Activated CD8-positive, alpha-beta memory T cell treated with anti-CD3 and anti-CD28 coated beads, Interleukin-2, amount 50 U/mL, for 24 hours (primary cell): ENCODE results near the gene HNF1A.
A peak's percentile ranks its signal among the peaks of the same experiment; 100 is the strongest.
"Not testable (repeated sequence)": the region's sequence is repeated elsewhere in the genome, so short reads cannot be mapped to it uniquely, and the experiment has no call there.

ENCODE experiments used
- DNase-seq: peaks from one replicate; pipeline ENCODE4 v3.0.0-alpha.2; 2020; ENCODE audit errors: extremely low read depth

Gene HNF1A, protein sequence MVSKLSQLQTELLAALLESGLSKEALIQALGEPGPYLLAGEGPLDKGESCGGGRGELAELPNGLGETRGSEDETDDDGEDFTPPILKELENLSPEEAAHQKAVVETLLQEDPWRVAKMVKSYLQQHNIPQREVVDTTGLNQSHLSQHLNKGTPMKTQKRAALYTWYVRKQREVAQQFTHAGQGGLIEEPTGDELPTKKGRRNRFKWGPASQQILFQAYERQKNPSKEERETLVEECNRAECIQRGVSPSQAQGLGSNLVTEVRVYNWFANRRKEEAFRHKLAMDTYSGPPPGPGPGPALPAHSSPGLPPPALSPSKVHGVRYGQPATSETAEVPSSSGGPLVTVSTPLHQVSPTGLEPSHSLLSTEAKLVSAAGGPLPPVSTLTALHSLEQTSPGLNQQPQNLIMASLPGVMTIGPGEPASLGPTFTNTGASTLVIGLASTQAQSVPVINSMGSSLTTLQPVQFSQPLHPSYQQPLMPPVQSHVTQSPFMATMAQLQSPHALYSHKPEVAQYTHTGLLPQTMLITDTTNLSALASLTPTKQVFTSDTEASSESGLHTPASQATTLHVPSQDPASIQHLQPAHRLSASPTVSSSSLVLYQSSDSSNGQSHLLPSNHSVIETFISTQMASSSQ

DNA sequence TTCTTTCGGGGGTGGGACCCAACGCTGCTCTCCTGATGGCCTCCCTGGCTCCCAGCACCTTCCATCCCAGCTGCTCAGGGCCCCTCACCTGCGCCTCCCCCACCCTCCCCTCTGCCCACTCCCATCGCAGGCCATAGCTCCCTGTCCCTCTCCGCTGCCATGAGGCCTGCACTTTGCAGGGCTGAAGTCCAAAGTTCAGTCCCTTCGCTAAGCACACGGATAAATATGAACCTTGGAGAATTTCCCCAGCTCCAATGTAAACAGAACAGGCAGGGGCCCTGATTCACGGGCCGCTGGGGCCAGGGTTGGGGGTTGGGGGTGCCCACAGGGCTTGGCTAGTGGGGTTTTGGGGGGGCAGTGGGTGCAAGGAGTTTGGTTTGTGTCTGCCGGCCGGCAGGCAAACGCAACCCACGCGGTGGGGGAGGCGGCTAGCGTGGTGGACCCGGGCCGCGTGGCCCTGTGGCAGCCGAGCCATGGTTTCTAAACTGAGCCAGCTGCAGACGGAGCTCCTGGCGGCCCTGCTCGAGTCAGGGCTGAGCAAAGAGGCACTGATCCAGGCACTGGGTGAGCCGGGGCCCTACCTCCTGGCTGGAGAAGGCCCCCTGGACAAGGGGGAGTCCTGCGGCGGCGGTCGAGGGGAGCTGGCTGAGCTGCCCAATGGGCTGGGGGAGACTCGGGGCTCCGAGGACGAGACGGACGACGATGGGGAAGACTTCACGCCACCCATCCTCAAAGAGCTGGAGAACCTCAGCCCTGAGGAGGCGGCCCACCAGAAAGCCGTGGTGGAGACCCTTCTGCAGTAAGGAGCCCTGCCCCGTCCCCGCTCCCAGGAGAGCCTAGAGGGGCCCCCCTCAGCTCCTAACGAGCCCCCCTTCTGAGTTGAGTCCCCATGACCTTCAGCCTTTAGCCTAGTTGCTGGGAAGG is at the start of gene HNF1A:
Gene HNF1A, plus strand, starts transcription at position 248 of the 924 bp plus-strand sequence. Its CDS starts 226 bp downstream, at position 474.
- DNase-seq: no peak

DNA sequence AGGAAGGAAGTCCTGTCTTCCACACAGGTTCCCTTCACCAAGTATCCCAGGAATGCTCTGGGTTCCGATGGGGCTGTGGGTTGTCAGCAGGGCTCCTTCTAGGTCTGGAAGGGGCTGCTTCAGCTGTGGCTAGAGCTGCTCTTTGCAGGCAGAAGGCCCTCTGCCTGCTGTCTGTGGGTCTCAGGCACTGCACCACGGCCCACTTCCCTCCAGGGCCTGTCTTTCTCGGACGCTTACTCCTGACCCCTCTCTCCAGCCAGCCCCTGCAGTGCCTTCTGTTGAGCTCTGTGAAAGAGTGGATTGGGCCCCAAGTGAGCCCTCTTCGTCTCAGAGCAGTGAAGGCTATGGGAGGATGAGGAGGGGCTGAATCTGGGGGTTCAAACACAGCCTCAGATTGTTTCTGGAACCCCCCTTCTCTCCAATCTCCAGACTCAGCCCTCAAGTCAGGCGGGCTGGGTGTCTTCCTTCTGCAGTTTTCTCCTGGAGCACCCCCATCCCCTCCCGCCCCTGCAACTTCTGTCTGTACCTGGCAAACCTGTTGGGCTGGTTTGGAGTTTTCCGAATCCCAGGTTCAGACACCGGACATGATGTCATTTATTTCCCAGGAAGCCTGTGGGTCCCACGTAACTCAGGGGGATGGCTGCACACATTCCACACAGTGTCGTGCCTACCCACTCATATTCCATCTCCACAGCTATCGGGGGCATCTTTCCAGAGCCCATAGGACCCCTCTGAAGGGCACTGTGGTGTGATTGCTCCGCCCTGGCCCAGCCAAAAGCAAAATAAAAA is 49.3 kb upstream of the HNF1A start:
- DNase-seq: no peak

DNA sequence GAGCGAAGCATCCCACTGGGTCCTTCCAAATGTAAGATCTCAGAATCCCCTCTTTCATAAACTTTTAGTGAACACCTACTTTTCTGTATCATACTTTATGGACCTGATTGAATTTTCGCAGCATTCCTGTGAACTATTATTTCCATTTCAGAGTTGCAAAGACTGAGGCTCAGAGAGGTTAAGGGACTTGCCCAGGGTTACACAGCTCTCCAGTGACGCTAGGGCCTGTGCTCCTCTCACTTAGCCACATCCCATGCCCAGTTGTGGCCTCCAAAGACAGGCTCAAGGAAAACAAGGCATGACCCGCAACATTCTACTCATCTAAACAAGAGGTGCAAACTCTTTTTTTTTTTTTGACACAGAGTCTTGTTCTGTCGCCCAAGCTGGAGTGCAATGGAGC is 48.3 kb upstream of the HNF1A start:
- DNase-seq: no peak

DNA sequence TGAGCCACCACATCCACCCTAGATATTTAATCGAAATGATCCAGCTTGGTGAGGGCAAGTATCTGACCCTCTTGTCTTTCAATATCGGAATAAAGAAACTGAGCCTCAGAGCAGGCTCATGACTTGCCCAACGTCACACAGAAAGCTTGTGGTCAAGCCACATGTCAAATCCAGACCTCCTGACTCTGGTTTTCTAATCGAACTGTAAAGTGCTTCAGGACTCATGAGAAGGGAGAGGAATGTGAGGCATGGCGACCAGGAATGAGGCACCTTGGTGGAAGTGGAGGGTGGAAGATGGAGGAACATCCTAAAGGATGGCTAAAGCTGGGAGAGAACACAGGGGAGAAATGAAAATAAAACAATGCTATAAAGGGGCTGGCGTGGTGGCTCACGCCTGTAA is 46.3 kb upstream of the HNF1A start:
- no peak for DNase-seq

DNA sequence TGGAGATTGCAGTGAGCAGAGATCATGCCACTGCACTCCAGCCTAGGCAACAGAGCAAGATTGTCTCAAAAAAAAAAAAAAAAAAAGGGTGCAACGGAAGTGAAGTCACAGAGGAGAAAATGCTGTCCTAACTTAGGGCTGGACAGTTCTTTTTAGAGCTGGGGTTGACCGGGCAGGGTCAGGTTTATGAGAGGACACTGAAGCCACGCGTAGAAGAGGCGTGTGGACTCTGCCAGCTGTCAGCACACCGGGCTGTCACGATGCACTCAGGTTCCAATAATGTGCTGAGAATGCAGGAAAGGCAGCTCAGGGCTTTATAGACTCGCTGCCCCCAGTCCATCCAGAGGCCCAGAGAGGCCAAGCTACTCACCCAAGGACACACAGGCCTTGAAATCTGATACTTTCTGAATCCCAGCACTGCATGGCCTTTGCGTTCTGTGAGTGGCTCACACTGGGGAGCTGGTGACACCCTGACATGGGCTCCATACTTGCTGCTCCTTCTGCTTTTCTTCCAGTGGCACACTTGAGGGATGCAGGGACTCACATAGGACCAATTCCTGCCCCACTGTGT is 45.3 kb upstream of the HNF1A start:
- DNase-seq: no peak

DNA sequence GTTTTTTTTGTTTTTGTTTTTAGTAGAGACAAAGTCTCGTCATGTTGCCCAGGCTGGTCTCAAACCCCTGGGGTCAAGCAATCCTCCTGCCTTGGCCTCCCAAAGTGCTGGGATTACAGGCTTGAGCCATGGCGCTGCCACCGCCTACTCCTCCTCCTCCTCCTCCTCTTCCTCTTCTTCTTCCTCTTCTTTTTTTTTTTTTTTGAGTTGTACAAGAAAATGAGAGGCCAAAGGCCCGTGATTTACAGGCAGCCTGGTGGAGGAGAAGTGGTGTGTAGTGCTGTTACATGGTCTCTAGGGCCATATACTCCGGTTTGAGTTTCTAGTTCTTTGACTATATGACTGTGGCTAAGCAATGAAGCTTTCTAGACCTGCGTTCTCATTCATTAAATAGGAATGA is 44.6 kb upstream of the HNF1A start:
- DNase-seq: no peak

DNA sequence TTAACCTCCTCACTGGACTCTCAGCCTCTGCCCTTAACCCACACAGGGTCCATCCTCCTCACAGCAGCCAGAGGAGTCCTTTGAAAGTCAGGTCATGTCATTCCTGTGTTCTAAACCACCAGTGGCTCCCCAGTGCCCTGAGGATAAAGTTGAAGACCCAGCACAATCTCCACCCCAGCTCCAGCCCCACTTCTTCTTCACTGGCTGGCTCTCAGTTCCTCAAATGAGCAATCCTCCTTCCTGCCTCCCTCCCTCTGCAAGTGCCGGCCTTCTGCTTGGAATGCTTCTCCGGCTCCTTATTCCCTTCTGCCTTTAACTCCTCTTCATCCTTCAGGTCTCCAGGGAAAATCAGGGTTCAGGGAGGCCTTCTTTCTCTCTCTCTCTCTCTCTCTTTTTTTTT is 42.1 kb upstream of the HNF1A start:
- DNase-seq: no peak

DNA sequence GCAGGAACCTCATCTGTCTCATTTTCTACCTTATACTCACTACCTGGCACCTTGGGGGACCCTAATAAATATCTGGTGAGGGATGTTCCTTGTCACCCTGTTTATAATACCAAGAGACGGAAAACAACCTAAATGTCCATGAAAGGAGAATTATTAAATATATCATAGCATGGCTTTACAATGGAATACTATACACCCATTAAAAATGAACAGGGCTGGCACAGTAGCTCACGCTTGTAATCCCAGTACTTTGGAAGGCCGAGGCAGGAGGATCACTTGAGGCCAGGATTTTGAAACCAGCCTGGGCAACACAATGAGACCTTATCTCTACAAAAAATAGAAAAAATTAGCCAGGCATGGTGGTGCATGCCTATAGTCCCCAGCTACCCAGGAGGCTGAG is 39.8 kb upstream of the HNF1A start:
- DNase-seq: no peak

DNA sequence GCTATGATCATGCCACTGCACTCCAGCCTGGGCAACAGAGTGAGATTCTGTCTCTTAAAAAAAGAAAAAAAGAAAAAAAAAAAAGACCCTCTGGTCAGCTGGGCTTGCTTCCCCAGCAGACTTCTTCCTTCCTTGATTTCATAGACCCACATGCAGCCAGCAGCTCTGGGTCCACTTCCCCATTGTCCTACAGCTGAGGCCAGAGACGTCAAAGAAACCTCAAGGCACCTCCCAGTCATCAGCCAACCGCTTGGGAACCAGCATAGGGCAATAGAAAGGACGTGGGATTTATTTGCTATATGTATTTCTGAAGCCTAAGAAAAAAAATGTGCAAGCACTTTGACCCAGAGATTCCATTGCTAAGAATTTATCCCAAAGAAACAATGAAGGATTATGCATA is 38.8 kb upstream of the HNF1A start:
- no peak for DNase-seq

DNA sequence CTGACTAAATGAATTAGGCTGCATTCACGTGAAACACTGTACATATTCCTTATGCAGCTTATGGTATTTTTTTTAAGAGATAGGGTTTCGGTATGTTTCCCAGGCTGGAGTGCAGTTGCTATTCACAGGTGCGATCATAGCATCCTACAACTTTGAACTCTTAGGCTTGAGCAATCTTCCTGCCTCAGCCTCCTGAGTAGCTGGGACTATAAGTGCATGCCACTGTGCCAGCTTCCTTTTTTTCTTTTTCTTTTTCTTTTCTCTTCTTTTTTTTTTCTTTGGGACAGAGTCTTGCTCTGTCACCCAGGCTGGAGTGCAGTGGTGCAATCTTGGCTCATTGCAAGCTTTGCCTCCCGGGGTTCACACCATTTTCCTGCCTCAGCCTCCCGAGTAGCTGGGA is 38.3 kb upstream of the HNF1A start:
- DNase-seq: no peak

DNA sequence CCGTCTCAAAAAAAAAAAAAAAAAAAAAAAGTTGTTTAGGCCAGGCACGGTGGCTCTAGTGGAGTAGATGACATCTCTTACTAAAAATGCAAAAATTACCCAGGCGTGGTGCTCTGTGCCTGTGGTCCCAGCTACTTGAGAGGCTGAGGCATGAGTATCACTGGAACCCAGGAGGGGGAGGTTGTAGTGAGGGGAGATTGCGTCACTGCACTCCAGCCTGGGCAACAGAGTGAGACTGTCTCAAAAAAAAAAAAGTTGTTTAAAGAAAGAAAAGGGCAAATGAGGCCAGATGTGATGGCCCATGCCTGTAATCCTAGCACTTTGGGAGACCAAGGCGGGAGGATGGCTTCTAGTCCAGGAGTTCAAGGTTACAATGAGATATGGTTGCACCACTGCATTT is 37.5 kb upstream of the HNF1A start:
- DNase-seq: no peak

DNA sequence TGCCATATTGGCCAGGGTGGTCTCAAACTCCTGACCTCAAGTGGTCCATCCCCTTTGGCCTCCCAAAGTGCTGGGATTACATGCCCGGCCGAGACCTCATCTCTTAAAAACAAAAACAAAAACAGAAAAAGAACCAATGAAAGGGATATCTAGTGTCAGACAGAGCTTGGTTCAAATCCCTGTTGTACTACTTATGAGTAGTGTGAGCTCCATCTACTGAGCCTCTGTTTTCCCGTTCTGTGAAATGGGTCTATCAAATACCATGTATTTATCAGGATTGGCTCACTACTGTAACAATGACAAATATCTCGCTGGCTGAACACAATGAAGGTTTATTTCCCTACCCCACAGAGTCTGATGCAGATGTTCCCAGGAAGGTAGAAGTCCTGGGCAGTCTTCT is 36.9 kb upstream of the HNF1A start:
- DNase-seq: no peak

DNA sequence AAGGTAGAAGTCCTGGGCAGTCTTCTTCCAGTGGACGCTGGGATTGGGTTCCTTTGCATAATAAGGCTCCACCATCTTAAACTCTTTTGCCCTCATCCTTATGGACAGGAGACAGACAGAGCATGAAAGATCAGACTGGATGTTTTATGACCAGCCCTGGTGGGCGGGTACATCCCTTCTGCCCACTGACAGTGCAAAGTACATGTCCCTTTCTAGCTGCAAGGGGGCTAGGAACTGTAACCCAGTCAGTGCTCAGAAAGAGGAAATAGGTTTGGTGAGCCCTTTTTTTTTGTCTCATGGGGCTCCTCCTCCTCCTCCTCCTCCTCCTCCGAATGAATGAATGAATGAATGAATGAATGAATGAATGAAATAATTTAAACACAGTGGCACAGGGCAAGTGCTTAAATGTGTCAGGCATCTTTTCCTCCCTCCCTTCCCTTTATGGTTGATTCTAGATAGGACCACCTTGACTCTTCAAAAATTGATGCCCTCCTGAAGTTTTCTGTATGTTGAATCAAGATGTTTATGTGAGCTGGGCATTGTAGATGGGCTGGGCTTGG is 36.4 kb upstream of the HNF1A start:
- no peak for DNase-seq

DNA sequence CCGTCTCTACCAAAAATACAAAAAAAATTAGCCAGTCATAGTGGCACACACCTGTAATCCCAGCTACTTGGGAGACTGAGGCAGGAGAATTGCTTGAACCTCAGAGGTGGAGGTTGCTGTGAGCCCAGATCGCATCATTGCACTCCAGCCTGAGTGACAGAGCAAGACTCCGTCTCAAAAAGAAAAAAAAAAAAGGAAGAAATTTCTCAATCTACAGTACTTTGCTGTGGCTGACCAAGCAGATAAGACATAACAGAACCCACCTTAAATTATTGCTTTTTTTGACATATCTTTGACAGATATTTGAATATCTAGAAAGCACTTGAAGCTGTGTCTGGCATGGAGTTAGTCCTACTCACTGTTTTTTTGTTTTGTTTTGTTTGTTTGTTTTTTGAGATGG is 34.9 kb upstream of the HNF1A start:
- DNase-seq: no peak

DNA sequence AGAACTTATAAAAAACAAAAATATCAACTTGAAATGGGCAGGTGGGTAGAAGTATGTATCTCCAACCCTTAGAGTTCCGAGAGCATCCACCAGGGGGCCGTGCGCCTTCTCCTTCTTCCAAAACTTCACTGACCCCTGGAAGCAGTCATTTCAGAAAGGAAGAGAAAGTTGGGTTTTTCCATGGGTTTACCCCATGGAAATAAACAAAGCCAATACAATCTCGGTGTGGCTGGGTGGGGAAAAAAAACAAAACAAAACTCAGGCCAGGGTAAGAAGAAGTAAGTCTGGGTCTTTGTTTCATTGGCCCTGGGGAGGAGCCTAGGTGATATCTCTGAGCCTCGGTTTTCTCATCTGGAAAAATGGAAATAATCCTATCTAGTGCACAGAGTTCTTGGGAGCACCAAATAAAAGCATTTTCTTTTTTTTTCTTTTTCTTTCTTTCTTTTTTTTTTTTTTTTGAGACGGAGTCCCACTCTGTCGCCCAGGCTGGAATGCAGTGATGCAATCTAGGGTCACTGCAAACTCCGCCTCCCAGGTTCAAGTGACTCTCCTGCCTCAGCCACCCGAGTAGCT is 33.6 kb upstream of the HNF1A start:
- DNase-seq: peak; percentile 23

DNA sequence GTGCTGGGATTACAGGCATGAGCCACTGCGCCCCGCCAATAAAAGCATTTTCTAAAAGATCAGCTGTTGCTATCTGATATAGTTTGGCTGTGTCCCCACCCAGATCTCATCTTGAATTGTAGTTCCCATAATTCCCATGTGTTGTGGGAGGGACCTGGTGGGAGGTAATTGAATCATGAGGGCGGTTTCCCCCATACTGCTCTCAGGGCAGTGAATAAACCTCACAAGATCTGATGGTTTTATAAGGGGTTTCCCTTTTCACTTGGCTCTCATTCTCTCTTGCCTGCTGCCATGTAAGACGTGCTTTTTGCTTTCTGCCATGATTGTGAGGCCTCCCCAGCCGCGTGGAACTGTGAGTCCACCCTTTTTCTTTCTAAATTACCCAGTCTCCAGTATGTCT is 32.8 kb upstream of the HNF1A start:
- DNase-seq: not testable (repeated sequence)

DNA sequence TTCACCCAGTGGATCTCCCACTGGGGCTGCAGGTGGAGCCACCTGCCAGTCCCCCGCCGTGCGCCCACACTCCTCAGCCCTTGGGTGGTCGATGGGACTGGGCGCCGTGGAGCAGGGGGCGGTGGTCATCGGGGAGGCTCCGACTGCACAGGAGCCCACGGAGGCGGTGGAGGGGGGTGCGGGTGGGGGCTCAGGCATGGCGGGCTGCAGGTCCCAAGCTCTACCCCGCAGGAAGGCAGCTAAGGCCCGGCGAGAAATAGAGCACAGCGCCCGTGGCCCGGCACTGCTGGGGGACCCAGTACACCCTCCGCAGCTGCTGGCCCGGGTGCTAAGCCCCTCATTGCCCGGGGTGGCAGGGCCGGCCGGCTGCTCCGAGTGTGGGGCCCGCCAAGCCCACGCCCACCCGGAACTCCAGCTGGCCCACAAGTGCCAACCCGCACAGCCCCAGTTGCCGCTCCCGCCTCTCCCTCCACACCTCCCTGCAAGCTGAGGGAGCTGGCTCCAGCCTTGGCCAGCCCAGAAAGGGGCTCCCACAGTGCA is 28.0 kb upstream of the HNF1A start:
- not testable (repeated sequence) for DNase-seq

DNA sequence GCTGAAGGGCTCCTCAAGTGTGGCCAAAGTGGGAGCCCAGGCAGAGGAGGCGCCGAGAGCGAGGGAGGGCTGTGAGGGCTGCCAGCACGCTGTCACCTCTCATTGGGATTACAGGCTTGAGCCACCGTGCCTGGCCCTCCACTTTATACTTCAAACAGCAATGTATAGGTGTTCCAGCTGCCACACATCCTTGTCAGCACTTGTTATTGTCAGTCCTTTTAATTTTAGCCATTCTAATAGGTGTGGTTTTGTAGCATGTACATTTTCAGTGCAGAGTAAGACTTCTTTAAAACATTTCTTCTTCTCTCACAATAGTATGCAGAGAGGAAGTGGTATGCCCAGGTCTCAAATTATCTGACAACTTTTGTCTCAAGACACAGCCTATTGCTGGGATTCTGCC is 27.5 kb upstream of the HNF1A start:
- DNase-seq: no peak

DNA sequence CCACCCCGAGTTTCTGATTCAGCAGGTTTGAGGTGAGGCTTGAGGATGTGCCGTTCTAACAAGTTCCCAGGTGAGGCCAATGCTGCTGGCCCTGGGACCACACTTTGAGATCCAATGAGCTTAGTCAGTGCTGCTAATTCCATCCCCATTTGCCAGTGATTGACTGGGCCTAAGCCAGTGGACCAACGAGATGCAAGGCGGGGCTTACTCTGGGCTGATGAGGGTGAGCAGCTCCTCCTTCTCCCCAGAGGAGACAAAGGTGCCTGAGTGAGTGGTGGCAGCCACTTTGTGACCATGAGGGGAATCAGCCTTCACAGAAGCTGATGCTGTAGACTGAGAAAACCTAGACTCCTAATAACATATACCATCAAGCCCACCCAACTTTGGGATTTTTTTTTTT is 23.1 kb upstream of the HNF1A start:
- DNase-seq: no peak

DNA sequence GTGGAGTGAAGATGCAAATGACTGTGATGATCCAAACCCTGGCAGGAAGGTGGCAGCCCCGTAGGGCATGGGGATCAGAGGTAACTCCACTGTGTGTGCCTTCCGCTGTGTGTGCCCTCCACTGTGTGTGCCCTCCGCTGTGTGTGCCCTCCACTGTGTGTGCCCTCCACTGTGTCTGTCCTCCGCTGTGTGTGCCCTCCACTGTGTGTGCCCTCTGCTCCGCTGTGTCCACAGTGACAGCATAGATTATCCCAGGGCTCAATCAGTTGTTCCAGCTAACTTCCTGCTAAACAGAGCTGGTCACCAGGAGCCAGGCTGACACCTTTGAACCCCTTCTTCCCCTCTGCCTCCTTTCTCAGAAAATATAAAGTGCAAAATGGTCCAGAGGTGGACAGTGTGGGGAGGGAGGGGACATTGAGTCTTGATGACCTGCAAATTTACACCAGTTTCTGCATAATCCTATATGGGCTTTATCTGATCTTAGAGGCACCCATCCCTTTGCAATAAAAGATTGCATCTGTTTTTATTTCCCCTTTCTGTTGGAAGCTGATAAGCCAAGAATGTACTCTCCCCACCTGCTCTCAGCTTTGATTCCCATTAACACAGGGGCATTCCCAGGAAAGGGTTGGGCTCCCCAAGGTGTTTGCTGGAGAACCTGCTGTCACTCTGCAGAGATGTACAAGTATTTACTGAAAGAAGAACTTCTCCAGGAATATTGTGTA is 21.6 kb upstream of the HNF1A start:
- DNase-seq: no peak
